Tibial nerve (tissue), 3 donors: ENCODE measurements around the gene SMG1.

Experiments
- POLR2A ChIP-seq, 2 donors: fragments of 450-650 bp; IDR thresholded peaks; one replicate each; pipeline ENCODE4 v1.6.1; 2017; ENCODE audit warnings: antibody characterized with exemption in 2 of 2, mild to moderate bottlenecking in 2 of 2, moderate library complexity in 2 of 2
- TF ChIP-seq, protein P1 (sequence below), 5 experiments: fragments of 200-600 bp in 3 of 5; fragments of 450-650 bp in 2 of 5; sonication (generic) in 3 of 5; IDR thresholded peaks; one replicate each; pipeline ENCODE4 v1.5.1; 2016 to 2019; ENCODE audit warnings: antibody characterized with exemption in 5 of 5, mild to moderate bottlenecking in 3 of 5, moderate library complexity in 2 of 5

DNA sequence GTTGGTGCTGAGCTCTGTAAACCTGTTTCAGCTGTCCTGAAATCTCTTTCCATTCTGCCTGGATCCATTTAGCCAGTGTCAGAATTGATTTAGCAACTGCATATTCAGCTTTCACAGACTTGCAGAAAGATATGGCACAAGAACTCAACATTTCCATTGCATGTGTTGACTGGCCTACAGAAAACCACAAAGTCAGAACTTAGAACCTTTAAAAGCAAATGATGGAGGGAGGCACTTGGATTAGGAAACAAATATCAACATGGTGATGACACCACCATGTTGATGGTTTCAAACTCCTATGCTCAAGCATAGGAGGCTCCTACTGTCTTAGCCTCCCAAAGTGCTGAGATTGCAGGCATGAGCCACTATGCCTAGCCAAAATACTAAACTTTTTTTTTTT lies 72.5 kb downstream of the SMG1 start:
- TF ChIP-seq, protein P1, sequence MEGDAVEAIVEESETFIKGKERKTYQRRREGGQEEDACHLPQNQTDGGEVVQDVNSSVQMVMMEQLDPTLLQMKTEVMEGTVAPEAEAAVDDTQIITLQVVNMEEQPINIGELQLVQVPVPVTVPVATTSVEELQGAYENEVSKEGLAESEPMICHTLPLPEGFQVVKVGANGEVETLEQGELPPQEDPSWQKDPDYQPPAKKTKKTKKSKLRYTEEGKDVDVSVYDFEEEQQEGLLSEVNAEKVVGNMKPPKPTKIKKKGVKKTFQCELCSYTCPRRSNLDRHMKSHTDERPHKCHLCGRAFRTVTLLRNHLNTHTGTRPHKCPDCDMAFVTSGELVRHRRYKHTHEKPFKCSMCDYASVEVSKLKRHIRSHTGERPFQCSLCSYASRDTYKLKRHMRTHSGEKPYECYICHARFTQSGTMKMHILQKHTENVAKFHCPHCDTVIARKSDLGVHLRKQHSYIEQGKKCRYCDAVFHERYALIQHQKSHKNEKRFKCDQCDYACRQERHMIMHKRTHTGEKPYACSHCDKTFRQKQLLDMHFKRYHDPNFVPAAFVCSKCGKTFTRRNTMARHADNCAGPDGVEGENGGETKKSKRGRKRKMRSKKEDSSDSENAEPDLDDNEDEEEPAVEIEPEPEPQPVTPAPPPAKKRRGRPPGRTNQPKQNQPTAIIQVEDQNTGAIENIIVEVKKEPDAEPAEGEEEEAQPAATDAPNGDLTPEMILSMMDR (IDR thresholded peaks at IDR 0.05) = no peak
- no peak for TF ChIP-seq POLR2A (IDR thresholded peaks at IDR 0.05)
